ENCODE results near the gene WNK4. TPM values are rescaled to one million over a fixed set of nuclear protein-coding genes. Genes with fewer than 3 reads are reported as not detected.

Gene WNK4
- total and polyA plus RNA-seq, 9 of the 15 experiments (the other 6 are each of a cell fraction or from before 2014, with no cell fraction given) = 0.32 to 25.8 (median 4.5) TPM

GRCh38 chr17:42743595-42744282 is 36.7 kb upstream of the WNK4 start (continued):
- TF ChIP-seq TSHZ1 (CRISPR knock-in tag; IDR thresholded peaks at IDR 0.05) (no peak), KAT7 (CRISPR knock-in tag; IDR thresholded peaks at IDR 0.05; ENCODE audit: borderline replicate concordance) (no peak), NELFE (IDR thresholded peaks at IDR 0.05; ENCODE audit: insufficient read depth, insufficient read length) (no peak), PCBP1 (IDR thresholded peaks at IDR 0.05; ENCODE audit: low read depth, low read length, poor library complexity, severe bottlenecking) (no peak), ETS1 (conservative IDR thresholded peaks at IDR 0.05; ENCODE audit: control insufficient read depth, low read depth, low read length) (no peak), ZNF644 (tag; IDR thresholded peaks at IDR 0.05; ENCODE audit: low read depth) (peak; percentile 80; the same call in 1 of the 2 replicates), TFAM (CRISPR knock-in tag; conservative IDR thresholded peaks at IDR 0.05) (no peak), RBM15 (IDR thresholded peaks at IDR 0.05; ENCODE audit: insufficient read depth, low read length) (no peak), CBFB (CRISPR knock-in tag; IDR thresholded peaks at IDR 0.05) (no peak), MTA2 (IDR thresholded peaks at IDR 0.05; ENCODE audit: low read depth) (peak; percentile 87), BRF1 (IDR thresholded peaks at IDR 0.05; ENCODE audit: borderline replicate concordance, extremely low read depth, insufficient read length) (no peak), SFPQ (IDR thresholded peaks at IDR 0.05; ENCODE audit: low read depth, low read length) (no peak), HINFP (tag; conservative IDR thresholded peaks at IDR 0.05; ENCODE audit: low read depth) (no peak), ZNF512 (tag; IDR thresholded peaks at IDR 0.05) (no peak), KLF13 (tag; IDR thresholded peaks at IDR 0.05; ENCODE audit: borderline replicate concordance, low read depth) (no peak), CCNT2 (IDR thresholded peaks at IDR 0.05; ENCODE audit: borderline replicate concordance, extremely low read depth, insufficient read length, low read depth, low read length) (peak; percentile 87)

All from K562 (cell line).